Prostate gland (tissue), 2 donors: Measurements from ENCODE around the gene ACD. TPM values are rescaled to one million over a fixed set of nuclear protein-coding genes. Genes with fewer than 3 reads are reported as not detected.

ENCODE experiments used
- DNase-seq: peaks from one replicate; pipeline ENCODE4 v3.0.0-alpha.2; 2019; ENCODE audit warnings: low spot score
- H3K27ac ChIP-seq, 2 donors: fragments of 200-600 bp; sonication (generic); 2 replicates each; pipeline ENCODE4 v1.5.1; 2017 to 2019
- H3K27me3 ChIP-seq: fragments of 200-600 bp; sonication (generic); replicated peaks from 2 replicates; pipeline ENCODE4 v1.5.1; 2019; ENCODE audit not compliant: insufficient read depth
- H3K36me3 ChIP-seq, 2 donors: fragments of 200-600 bp; sonication (generic); 1 replicate in 1 of 2; 2 replicates in 1 of 2; pipeline versions ENCODE4 v1.5.1 to v1.8.1; 2017 to 2019
- H3K4me1 ChIP-seq: fragments of 200-600 bp; sonication (generic); replicated peaks from 2 replicates; pipeline ENCODE4 v1.5.1; 2019
- H3K4me3 ChIP-seq, 2 donors: fragments of 200-600 bp; sonication (generic); 2 replicates each; pipeline ENCODE4 v1.5.1; 2017 to 2019
- H3K9me3 ChIP-seq: fragments of 200-600 bp; sonication (generic); 2 replicates; pipeline ENCODE4 v1.5.1; 2017
- CTCF ChIP-seq, 4 experiments: fragments of 200-600 bp in 2 of 4; fragments of 450-650 bp in 2 of 4; sonication (generic) in 2 of 4; IDR thresholded peaks; 1 replicate in 3 of 4; 2 replicates in 1 of 4; pipeline ENCODE4 v1.5.1; 2016 to 2019; ENCODE audit warnings: antibody characterized with exemption in 4 of 4, mild to moderate bottlenecking in 2 of 4, moderate library complexity in 2 of 4
- POLR2A ChIP-seq: fragments of 450-650 bp; IDR thresholded peaks from one replicate; pipeline ENCODE4 v1.6.1; 2016; ENCODE audit warnings: antibody characterized with exemption, mild to moderate bottlenecking
- POLR2AphosphoS5 ChIP-seq: sonication (generic); formaldehyde crosslinking; IDR thresholded peaks from one replicate; pipeline ENCODE4 v1.6.1; 2017; ENCODE audit warnings: antibody characterized with exemption
- WGBS: methylation state at CpG from one replicate; pipeline ENCODE4 v1.1.5; 2018; 5-methylcytosine and 5-hydroxymethylcytosine counted together
- intact Hi-C: fragments of 100-400 bp; cut with DNase I; formaldehyde crosslinking; loops from one replicate; pipeline ENCODE4 v1.14.2; 2022
- total RNA-seq, 2 donors: library from RNA; depleted of rRNA; stranded (reverse); fragments of >200 nt; gene quantifications; one replicate each; pipeline ENCODE4 v1.1.0, GENCODE V29; 2016

ACD gene
- total RNA-seq, 2 donors from 2014 or later, result 17.1 to 45.4 TPM

GRCh38 chr16:67679935-67680897, 20.2 kb upstream of the ACD start:
- Histone ChIP-seq H3K27ac (no peak overlapping the region), H3K27me3 (no peaks in the 10 kb centered on the region), H3K4me1 (peaks cover 3% of the 10 kb centered on the region), H3K36me3 (no peaks in the 10 kb centered on the region), H3K4me3 (no peak overlapping the region), H3K9me3 (no peaks in the 10 kb centered on the region)
- TF ChIP-seq POLR2AphosphoS5 (no peak), CTCF (IDR thresholded peaks at IDR 0.05) (no peak), POLR2A (no peak)
- intact Hi-C loops, result loop anchor here (10.0 kb wide), 1 partner anchor 125 kb away; the partner anchor contains the start of genes RANBP10 and TSNAXIP1
- DNase-seq, result no peak
- 87% methylated on average over 10 of the region's 10 CpGs for WGBS

- no peaks in the 10 kb centered on the region for H3K36me3 ChIP-seq
- 44% methylated on average over 12 of the region's 12 CpGs for WGBS
- peak overlapping the region in 1 of 2 donors; percentile 46 for H3K27ac ChIP-seq
- no peak for TF ChIP-seq CTCF (IDR thresholded peaks at IDR 0.05)
- TF ChIP-seq POLR2A, result no peak
- TF ChIP-seq POLR2AphosphoS5, result peak; percentile 87
- H3K4me3 ChIP-seq, result no peak overlapping the region
- intact Hi-C loops, result loop anchor here (10.0 kb wide), 1 partner anchor 126 kb away; the partner anchor contains the start of genes RANBP10 and TSNAXIP1
- no peaks in the 10 kb centered on the region for H3K27me3 ChIP-seq
- DNase-seq, result peak; percentile 55
- no peaks in the 10 kb centered on the region for H3K9me3 ChIP-seq
- H3K4me1 ChIP-seq, result peaks cover 9% of the 10 kb centered on the region
Observed at GRCh38 chr16:67678354-67679023, 18.4 kb upstream of the ACD start.

GRCh38 chr16:67677712-67678111, 17.7 kb upstream of the ACD start:
- H3K36me3 ChIP-seq, result no peaks in the 10 kb centered on the region
- no peak overlapping the region for H3K4me3 ChIP-seq
- peak overlapping the region in 1 of 2 donors; percentile 29 for H3K27ac ChIP-seq
- intact Hi-C loops, result loop anchor here (10.0 kb wide), 1 partner anchor 127 kb away; the partner anchor contains the start of genes RANBP10 and TSNAXIP1
- TF ChIP-seq CTCF (IDR thresholded peaks at IDR 0.05) (no peak), POLR2A (no peak)
- no peaks in the 10 kb centered on the region for H3K9me3 ChIP-seq
- no peak for DNase-seq
- whole genome bisulfite sequencing, result 100% methylated on average over 1 of the region's 1 CpG
- H3K4me1 ChIP-seq, result peaks cover 12% of the 10 kb centered on the region
- H3K27me3 ChIP-seq, result no peaks in the 10 kb centered on the region

GRCh38 chr16:67676939-67677338, 16.9 kb upstream of the ACD start:
- Histone ChIP-seq H3K27ac (peak overlapping the region in 1 of 2 donors; percentile 29), H3K4me3 (no peak overlapping the region), H3K9me3 (no peaks in the 10 kb centered on the region), H3K27me3 (no peaks in the 10 kb centered on the region), H3K4me1 (peaks cover 12% of the 10 kb centered on the region), H3K36me3 (no peaks in the 10 kb centered on the region)
- no peak for TF ChIP-seq CTCF (IDR thresholded peaks at IDR 0.05)
- TF ChIP-seq POLR2A, result no peak
- TF ChIP-seq POLR2AphosphoS5, result no peak
- no peak for DNase-seq
- intact Hi-C loops, result loop anchor here (10.0 kb wide), 1 partner anchor 128 kb away; the partner anchor contains the start of genes RANBP10 and TSNAXIP1
- 67% methylated on average over 8 of the region's 8 CpGs for WGBS
